ENCODE data around the gene MTARC1.

MTARC1 gene

GRCh38 chr1:220827445-220828178 is 40.9 kb downstream of the MTARC1 start:
- Histone ChIP-seq H4K91ac (ENCODE audit: low read length) (peak overlapping the region; percentile 14), H3K23ac (ENCODE audit: low read length in 2 of 2) (peak overlapping the region in 1 of 2 experiments; percentile 50), H2AFZ (ENCODE audit: low read depth, low read length) (peak overlapping the region; percentile 36), H2BK15ac (ENCODE audit: low read depth, poor library complexity, severe bottlenecking) (peak overlapping the region; percentile 63), H3K4ac (ENCODE audit: low read depth in 1 of 2, low read length in 2 of 2) (peak overlapping the region; percentile 24 to 72), H3K4me3 (ENCODE audit: insufficient read depth in 1 of 2, low read depth in 1 of 2, low read length in 2 of 2) (no peak overlapping the region), H2AK5ac (ENCODE audit: low read length, severe bottlenecking) (no peak overlapping the region), H3K27ac (ENCODE audit: low read length, poor library complexity, severe bottlenecking) (no peak overlapping the region), H2BK120ac (ENCODE audit: low read depth, low read length) (peak overlapping the region; percentile 71), H3K4me2 (ENCODE audit: low read length, poor library complexity, severe bottlenecking) (no peak overlapping the region), H2BK5ac (ENCODE audit: low read depth, low read length, poor library complexity, severe bottlenecking) (no peak overlapping the region), H3K27me3 (ENCODE audit: control insufficient read depth in 1 of 2, insufficient read depth in 1 of 2, low read length in 2 of 2) (peaks cover 0 to 5% of the 10 kb centered on the region in 2 experiments), H4K8ac (ENCODE audit: low read length) (peak overlapping the region; percentile 1), H2BK12ac (ENCODE audit: low read length in 2 of 2) (peak overlapping the region; percentile 61 to 87), H3K4me1 (ENCODE audit: control insufficient read depth, insufficient read depth, low read depth, low read length) (peaks cover 6% of the 10 kb centered on the region), H3K36me3 (ENCODE audit: control insufficient read depth in 1 of 2, insufficient read depth in 2 of 2, low read depth in 1 of 2, low read length in 2 of 2) (no peaks in the 10 kb centered on the region), H3K9me3 (ENCODE audit: control insufficient read depth, low read length) (peaks cover 9% of the 10 kb centered on the region), H3K9ac (ENCODE audit: low read length) (no peak overlapping the region), H3K18ac (ENCODE audit: low read depth in 1 of 2, low read length in 2 of 2) (peak overlapping the region; percentile 34 to 78), H3K14ac (ENCODE audit: low read length in 2 of 2) (peak overlapping the region in 1 of 2 experiments; percentile 68), H3K79me1 (replicated peaks; ENCODE audit: low read length, poor library complexity, severe bottlenecking) (no peaks in the 10 kb centered on the region)
- WGBS = 40% methylated on average over 2 of the region's 4 CpGs
- DNase-seq = no peak

DNA sequence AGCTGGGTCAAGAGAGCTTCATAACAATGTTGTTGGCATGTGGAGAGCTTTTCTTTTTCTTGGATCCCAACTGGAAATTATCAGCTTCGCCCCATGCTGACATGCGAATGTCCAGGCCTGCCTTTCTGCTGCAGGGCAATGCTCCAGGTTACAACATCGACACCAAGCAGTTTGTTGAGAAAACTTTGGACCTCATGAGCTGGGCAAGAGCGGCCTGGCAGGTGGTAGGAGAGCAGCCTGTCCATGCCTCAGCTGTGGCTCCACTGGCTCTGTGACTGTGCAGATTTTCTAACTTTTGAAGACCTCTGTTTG is 41.4 kb downstream of the MTARC1 start:
- peak overlapping the region in 1 of 2 experiments; percentile 72 for H3K4ac ChIP-seq (ENCODE audit: low read depth in 1 of 2, low read length in 2 of 2)
- peak overlapping the region; percentile 63 for H2BK15ac ChIP-seq (ENCODE audit: low read depth, poor library complexity, severe bottlenecking)
- H3K27ac ChIP-seq (ENCODE audit: low read length, poor library complexity, severe bottlenecking) = no peak overlapping the region
- peak overlapping the region; percentile 34 to 78 for H3K18ac ChIP-seq (ENCODE audit: low read depth in 1 of 2, low read length in 2 of 2)
- H3K4me1 ChIP-seq (ENCODE audit: control insufficient read depth, insufficient read depth, low read depth, low read length) = peaks cover 4% of the 10 kb centered on the region
- H3K23ac ChIP-seq (ENCODE audit: low read length in 2 of 2) = no peak overlapping the region
- peak overlapping the region; percentile 61 to 84 for H2BK12ac ChIP-seq (ENCODE audit: low read length in 2 of 2)
- H2BK120ac ChIP-seq (ENCODE audit: low read depth, low read length) = peak overlapping the region; percentile 11
- no peaks in the 10 kb centered on the region for H3K36me3 ChIP-seq (ENCODE audit: control insufficient read depth in 1 of 2, insufficient read depth in 2 of 2, low read depth in 1 of 2, low read length in 2 of 2)
- H2AFZ ChIP-seq (ENCODE audit: low read depth, low read length) = no peak overlapping the region
- no peaks in the 10 kb centered on the region for H3K79me1 ChIP-seq (replicated peaks; ENCODE audit: low read length, poor library complexity, severe bottlenecking)
- H2AK5ac ChIP-seq (ENCODE audit: low read length, severe bottlenecking) = no peak overlapping the region
- H4K8ac ChIP-seq (ENCODE audit: low read length) = peak overlapping the region; percentile 1
- H3K4me3 ChIP-seq (ENCODE audit: insufficient read depth in 1 of 2, low read depth in 1 of 2, low read length in 2 of 2) = no peak overlapping the region
- no peak overlapping the region for H2BK5ac ChIP-seq (ENCODE audit: low read depth, low read length, poor library complexity, severe bottlenecking)
- no peak for DNase-seq
- H3K27me3 ChIP-seq (ENCODE audit: control insufficient read depth in 1 of 2, insufficient read depth in 1 of 2, low read length in 2 of 2) = peaks cover 0 to 3% of the 10 kb centered on the region in 2 experiments
- H3K14ac ChIP-seq (ENCODE audit: low read length in 2 of 2) = peak overlapping the region in 1 of 2 experiments; percentile 26
- no peak overlapping the region for H3K4me2 ChIP-seq (ENCODE audit: low read length, poor library complexity, severe bottlenecking)
- 89% methylated on average over 4 of the region's 4 CpGs for WGBS
- no peak overlapping the region for H3K9ac ChIP-seq (ENCODE audit: low read length)
- peak overlapping the region; percentile 14 for H4K91ac ChIP-seq (ENCODE audit: low read length)
- H3K9me3 ChIP-seq (ENCODE audit: control insufficient read depth, low read length) = peaks cover 9% of the 10 kb centered on the region

DNA sequence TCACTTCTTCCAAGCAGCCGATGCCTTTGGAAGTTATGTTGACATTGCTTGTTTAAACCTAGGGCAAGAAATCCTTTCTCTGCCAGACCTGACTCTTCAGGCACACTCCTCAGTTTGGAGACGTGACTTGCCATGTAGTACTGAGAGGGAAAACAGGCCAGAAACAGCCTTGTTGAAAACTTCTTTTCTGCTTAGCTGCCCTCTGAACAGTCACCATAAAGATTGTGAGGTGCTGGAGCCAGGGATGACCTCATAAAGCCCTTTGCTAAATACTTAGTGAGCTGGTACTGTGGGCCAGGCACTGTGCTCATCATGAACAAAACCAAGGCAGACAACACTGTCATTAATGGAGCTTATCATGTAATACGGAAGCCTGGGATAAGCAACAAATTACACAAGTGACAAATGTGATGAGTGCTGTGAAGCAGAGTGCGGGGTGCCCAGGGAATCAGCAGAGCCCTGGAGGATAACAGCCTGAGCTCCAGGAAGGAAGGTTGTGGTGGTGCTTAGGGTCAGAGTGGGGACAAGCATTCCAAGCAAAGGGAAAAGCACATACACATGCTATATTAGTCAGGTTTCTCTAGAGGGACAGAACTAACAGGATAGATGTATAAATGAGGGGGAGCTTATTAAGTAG is 42.4 kb downstream of the MTARC1 start:
- Histone ChIP-seq H3K14ac (ENCODE audit: low read length in 2 of 2) (no peak overlapping the region), H3K9ac (ENCODE audit: low read length) (no peak overlapping the region), H3K27ac (ENCODE audit: low read length, poor library complexity, severe bottlenecking) (no peak overlapping the region), H3K27me3 (ENCODE audit: control insufficient read depth in 1 of 2, insufficient read depth in 1 of 2, low read length in 2 of 2) (no peaks in the 10 kb centered on the region), H2BK12ac (ENCODE audit: low read length in 2 of 2) (peak overlapping the region; percentile 71 to 94), H4K91ac (ENCODE audit: low read length) (peak overlapping the region; percentile 65), H4K8ac (ENCODE audit: low read length) (peak overlapping the region; percentile 48), H3K4ac (ENCODE audit: low read depth in 1 of 2, low read length in 2 of 2) (peak overlapping the region; percentile 17 to 59), H3K9me3 (ENCODE audit: control insufficient read depth, low read length) (peaks cover 9% of the 10 kb centered on the region), H3K4me1 (ENCODE audit: control insufficient read depth, insufficient read depth, low read depth, low read length) (peaks cover 4% of the 10 kb centered on the region), H3K23ac (ENCODE audit: low read length in 2 of 2) (peak overlapping the region in 1 of 2 experiments; percentile 72), H2BK5ac (ENCODE audit: low read depth, low read length, poor library complexity, severe bottlenecking) (no peak overlapping the region), H2AFZ (ENCODE audit: low read depth, low read length) (no peak overlapping the region), H3K18ac (ENCODE audit: low read depth in 1 of 2, low read length in 2 of 2) (peak overlapping the region; percentile 50 to 65), H3K4me3 (ENCODE audit: insufficient read depth in 1 of 2, low read depth in 1 of 2, low read length in 2 of 2) (no peak overlapping the region), H2BK15ac (ENCODE audit: low read depth, poor library complexity, severe bottlenecking) (no peak overlapping the region), H2BK120ac (ENCODE audit: low read depth, low read length) (peak overlapping the region; percentile 67), H3K36me3 (ENCODE audit: control insufficient read depth in 1 of 2, insufficient read depth in 2 of 2, low read depth in 1 of 2, low read length in 2 of 2) (no peaks in the 10 kb centered on the region), H2AK5ac (ENCODE audit: low read length, severe bottlenecking) (no peak overlapping the region), H3K79me1 (replicated peaks; ENCODE audit: low read length, poor library complexity, severe bottlenecking) (no peaks in the 10 kb centered on the region), H3K4me2 (ENCODE audit: low read length, poor library complexity, severe bottlenecking) (no peak overlapping the region)
- peak; percentile 16 for DNase-seq
- 52% methylated on average over 4 of the region's 4 CpGs for WGBS

DNA sequence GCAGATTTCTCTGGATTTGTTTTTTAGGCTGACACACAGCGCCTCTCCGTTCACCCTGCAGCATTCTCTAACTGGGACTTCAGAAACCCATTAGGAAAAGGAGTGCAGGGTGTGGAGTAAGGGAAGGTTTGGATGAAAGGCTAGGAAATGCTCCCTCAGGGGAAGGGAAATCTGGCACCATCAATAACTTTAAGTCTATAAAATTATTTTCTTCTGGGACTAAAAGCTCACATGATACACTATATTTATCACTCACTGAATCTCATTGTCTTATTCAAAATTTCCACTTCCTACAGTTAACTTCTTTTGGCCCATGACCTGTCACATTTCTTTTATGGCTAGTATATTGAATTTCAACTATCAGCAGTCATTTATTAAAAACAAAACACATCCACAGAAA is 46.7 kb downstream of the MTARC1 start:
- no CpG with 5 or more reads among the region's 2 CpGs for WGBS
- no peak overlapping the region for H3K27ac ChIP-seq (ENCODE audit: low read length, poor library complexity, severe bottlenecking)
- H2AK5ac ChIP-seq (ENCODE audit: low read length, severe bottlenecking) = no peak overlapping the region
- H3K23ac ChIP-seq (ENCODE audit: low read length in 2 of 2) = no peak overlapping the region
- no peaks in the 10 kb centered on the region for H3K36me3 ChIP-seq (ENCODE audit: control insufficient read depth in 1 of 2, insufficient read depth in 2 of 2, low read depth in 1 of 2, low read length in 2 of 2)
- peak overlapping the region in 1 of 2 experiments; percentile 19 for H3K18ac ChIP-seq (ENCODE audit: low read depth in 1 of 2, low read length in 2 of 2)
- no peaks in the 10 kb centered on the region for H3K4me1 ChIP-seq (ENCODE audit: control insufficient read depth, insufficient read depth, low read depth, low read length)
- H3K79me1 ChIP-seq (replicated peaks; ENCODE audit: low read length, poor library complexity, severe bottlenecking) = no peaks in the 10 kb centered on the region
- H2BK5ac ChIP-seq (ENCODE audit: low read depth, low read length, poor library complexity, severe bottlenecking) = no peak overlapping the region
- H2AFZ ChIP-seq (ENCODE audit: low read depth, low read length) = no peak overlapping the region
- no peak overlapping the region for H4K8ac ChIP-seq (ENCODE audit: low read length)
- no peak overlapping the region for H2BK120ac ChIP-seq (ENCODE audit: low read depth, low read length)
- no peak overlapping the region for H4K91ac ChIP-seq (ENCODE audit: low read length)
- no peak overlapping the region for H3K4me2 ChIP-seq (ENCODE audit: low read length, poor library complexity, severe bottlenecking)
- no peaks in the 10 kb centered on the region for H3K27me3 ChIP-seq (ENCODE audit: control insufficient read depth in 1 of 2, insufficient read depth in 1 of 2, low read length in 2 of 2)
- no peak overlapping the region for H3K4ac ChIP-seq (ENCODE audit: low read depth in 1 of 2, low read length in 2 of 2)
- no peak overlapping the region for H3K9ac ChIP-seq (ENCODE audit: low read length)
- H2BK15ac ChIP-seq (ENCODE audit: low read depth, poor library complexity, severe bottlenecking) = no peak overlapping the region
- no peak overlapping the region for H3K4me3 ChIP-seq (ENCODE audit: insufficient read depth in 1 of 2, low read depth in 1 of 2, low read length in 2 of 2)
- H3K9me3 ChIP-seq (ENCODE audit: control insufficient read depth, low read length) = peaks cover 9% of the 10 kb centered on the region
- no peak overlapping the region for H2BK12ac ChIP-seq (ENCODE audit: low read length in 2 of 2)
- H3K14ac ChIP-seq (ENCODE audit: low read length in 2 of 2) = no peak overlapping the region
- DNase-seq = no peak

Measured in mesenchymal stem cell (in vitro differentiated cells and primary cell).